ENCODE data around the gene MAN1A1.
"Not testable (repeated sequence)": the region's sequence is repeated elsewhere in the genome, so short reads cannot be mapped to it uniquely, and the experiment has no call there.

The MAN1A1 gene

DNA sequence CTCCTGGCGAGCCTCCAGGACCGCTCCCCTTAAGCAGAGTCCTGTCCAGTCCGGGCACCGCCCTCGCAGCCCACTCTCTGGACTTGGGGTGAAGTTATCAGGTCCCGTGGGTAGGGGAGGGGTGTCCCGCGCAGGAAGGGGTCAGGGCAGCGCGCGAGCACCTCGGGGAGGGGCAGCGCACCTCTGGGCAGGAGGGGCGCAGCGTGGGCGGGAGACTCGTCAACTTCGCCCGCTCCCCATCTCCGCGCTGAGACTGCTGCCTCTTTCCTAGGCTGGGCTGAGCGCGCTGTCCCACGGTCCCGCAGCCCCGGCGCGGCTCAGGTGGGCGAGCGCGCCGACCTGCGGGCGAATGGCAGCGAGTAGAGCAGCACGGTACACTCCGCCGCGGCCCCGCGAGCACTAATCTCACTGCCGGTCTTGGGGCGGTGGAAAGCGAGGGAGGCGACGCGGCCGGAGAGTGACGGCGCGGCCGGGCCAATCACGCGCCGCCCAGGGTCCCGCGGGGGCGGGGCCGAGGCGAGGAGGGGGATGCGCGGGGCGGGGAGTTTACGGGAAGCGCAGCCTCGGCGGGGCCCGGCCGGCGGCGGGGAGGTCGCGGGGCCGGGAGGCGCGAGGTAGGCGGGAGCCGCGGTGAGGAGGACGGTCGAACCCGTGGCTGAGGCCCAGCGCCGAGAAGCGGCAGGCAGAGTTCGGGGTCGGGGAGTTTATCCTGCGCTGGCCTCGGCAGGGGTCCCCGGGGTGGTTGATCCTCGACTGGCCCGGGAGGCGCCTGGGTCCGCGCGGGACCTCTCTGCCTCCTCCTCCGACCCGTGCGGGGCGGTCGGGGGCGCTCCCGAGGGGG is at the start of gene MAN1A1:
MAN1A1 (minus strand) TSS at position 401 of the 841 bp plus-strand sequence. CDS start 696 bp downstream, outside the sequence.
- DNase-seq: peak; percentile 84

DNA sequence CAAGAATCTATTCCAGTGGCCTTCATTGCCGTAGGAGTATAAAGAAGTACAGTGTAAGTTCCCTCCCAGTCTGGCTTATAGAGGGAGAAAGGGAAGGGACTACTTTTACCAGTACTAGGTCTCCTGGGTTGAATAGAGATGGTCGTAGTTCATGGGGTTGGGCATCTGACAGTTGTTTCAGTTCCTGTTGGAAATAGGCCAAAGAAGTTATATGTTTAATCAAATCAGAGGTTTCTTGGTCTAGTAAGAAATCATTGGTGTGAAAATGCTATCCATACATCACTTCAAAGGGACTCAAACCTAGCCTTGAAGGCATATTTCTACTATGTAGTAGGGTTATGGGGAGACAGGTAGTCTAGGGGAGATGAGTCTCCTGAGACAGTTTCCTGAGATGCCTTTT is 45.6 kb upstream of the MAN1A1 start:
- no peak for DNase-seq

DNA sequence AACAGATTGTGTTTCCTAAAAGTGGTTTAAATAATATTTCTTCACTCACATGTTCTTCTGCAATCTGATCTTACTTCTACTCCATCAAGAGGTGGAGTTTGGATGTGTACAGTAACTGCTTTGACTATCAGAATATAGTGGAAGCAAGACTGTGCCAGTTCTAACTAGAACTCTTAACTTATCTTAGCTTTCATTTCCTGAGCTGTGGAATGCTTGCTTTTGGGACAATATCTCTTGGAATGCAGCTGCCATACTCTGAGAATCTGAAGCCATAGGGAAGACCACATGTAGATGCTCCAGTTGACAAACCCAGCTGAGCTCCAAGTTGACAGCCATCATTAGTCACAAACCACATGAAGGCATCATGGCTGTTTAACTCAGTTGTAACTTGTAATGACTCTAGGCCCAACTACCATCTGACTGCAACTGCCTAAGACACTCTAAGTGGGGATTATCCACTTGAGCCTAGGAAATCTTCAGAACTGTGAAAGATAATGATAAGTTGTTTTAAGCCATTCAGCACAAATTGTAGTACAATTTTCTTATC is 40.8 kb upstream of the MAN1A1 start:
- no peak for DNase-seq

DNA sequence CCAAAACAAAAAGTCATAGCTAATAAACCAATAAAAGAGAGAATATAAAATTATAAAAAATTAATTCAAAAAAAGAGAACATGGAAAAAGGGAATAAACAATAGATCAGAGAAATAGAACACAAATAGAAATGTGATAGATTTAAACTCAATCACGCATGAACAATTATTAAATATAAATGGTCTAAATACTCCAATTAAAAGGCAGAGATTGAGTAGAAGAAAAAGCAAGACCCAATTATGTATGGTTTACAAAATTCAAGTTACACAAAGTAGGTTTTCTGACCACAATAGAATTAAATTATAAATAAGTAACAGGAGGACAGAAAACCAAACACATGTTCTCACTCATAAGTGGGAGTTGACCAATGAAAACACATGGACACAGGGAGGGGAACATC is 36.4 kb upstream of the MAN1A1 start:
- no peak for DNase-seq

DNA sequence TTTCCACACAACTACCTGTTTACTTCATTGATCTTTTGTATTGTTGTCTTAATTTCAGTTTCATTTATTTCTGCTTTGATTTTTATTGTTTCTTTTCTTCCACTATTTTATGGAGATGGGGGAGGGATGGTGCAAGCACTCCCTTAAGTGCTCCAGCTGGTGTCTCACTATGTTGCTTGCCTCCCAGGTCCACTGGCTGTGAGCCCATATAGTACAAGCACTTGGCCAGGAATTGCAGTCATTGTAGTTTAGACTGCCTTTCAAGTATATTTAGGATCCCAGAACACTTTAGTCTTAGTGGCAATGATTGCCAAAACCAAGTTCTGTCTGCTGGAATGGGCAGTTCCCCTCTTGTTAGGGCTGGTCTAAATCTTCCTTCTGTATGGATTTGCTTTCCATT is 34.9 kb upstream of the MAN1A1 start:
- DNase-seq: no peak

DNA sequence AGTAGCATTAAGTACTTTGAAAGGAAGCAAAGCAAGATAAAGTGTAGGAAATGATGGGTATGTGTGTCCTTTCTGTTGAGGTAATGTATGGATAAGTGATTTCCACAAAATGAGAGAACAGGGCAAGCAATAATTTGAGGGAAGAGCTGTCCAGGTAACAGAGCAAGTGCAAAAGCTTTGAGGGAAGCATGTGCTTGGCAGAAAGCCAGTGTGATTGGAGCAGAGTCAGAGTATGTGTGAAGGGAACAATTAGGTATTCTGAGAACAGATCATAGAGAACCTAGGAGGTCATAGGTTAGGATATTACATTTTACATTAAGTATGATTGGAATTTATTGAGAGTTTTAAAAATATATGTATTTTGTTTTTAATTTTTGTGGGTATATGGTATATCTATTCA is 30.2 kb upstream of the MAN1A1 start:
- no peak for DNase-seq

DNA sequence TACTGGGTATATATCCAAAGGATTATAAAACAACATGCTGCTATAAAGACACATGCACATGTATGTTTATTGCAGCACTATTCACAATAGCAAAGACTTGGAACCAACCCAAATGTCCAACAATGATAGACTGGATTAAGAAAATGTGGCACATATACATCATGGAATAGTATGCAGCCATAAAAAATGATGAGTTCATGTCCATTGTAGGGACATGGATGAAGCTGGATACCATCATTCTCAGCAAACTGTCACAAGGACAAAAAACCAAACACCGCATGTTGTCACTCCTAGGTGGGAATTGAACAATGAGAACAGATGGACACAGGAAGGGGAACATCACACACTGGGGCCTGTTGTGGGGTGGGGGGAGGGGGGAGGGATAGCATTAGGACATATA is 27.5 kb upstream of the MAN1A1 start:
- DNase-seq: not testable (repeated sequence)

DNA sequence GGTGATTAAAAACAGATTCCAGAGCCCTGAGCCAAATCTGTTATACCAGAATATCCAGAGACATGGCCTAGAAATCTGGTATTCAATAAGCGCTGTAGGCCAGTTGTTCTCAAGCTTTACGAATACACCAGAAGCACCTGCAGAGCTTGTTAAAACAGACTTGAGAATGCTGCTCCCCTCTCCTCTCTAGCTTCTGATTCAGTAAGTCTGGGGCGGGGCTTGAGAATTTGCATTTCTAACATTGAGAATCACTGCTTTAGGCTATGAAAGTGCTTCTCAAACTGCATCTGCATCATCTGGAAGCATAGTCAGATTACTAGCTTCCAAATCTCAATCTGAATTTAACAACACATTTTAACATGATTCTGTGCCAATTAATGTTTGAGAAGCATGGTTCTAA is 20.5 kb upstream of the MAN1A1 start:
- no peak for DNase-seq

DNA sequence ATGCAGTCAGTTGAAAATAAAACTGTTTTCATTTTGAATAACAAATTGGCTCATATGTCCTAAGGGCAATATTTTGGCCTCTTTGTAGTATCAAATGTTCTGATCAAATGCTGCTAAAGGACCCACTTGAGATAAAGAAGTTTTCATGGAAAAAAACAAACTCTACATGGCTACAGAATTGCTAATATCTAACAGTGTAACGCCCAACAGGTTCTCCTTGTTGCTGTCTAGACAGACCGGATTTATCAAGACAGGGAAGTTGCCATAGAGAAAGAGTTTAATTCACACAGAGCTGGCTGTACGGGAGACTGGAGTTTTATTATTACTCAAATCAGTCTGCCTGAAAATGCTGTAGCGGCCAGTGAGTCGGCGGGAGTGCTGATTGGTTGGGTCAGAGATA is 19.4 kb upstream of the MAN1A1 start:
- DNase-seq: no peak

DNA sequence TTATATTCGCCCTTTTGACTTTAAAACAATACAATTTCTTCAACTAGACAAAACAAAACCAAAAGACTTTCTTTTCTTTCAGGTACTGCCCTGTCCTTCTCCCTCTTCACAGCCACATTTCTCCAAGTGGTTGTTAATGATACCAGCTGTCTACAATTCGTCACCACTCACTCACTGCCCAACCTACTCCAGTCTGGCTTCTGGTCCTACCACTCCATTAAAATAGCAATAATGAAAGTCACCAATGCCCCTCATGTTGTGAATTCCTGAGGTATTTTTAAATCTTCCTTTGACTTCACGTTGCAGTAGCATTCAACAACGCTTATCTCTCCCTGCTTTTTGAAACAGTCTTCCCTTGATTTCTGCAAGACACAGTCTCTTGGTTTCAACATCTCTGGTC is 11.6 kb upstream of the MAN1A1 start:
- DNase-seq: no peak

DNA sequence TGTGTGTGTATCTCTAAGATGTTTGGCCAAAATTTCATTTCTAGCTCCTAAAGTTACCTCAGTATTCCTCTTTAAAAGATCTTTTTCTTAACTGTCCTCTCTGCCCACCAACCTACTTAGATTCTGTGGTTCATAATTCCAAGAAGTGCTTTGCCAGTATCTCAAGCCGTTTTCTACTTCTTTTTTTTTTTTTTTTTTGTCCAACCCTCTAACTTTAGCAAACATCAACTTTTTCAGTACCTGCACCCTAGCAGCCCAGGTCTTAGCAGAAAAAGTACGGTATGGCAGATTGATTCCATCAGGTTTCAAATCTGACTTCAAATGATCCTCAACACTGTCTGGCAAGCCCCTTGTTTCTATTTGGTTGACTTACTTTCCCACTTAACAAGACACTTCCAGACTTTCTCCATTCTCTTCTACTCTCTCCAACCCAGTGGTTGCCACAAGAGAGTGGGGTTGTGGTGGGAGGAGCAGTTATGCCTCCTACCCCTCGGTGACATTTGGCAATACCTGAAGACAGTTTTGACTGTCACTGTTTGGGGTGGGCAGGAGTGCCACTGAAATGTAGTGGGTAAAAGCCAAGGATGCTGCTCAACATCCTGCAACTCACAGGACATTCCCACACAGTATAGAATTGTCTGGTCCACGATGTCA is 10.8 kb upstream of the MAN1A1 start:
- DNase-seq: no peak

DNA sequence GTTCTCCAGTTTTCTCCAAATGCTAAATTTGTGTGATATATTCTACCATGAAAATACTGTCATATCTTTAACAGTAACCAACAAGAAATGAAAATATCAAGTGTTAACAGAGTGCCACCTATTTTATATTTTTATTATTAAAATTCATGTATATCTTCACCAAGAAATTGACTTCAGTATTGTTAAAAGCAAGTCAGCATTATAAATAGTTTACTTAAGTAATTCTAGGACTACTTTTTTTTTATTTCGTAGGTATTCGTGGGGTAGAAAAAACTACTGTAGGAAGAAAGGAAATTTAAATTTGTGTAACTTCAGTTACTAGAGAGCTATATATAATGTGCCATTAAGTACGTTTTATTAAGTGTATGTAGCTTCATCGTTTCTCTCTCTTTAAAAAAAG is 6.3 kb upstream of the MAN1A1 start:
- DNase-seq: no peak

DNA sequence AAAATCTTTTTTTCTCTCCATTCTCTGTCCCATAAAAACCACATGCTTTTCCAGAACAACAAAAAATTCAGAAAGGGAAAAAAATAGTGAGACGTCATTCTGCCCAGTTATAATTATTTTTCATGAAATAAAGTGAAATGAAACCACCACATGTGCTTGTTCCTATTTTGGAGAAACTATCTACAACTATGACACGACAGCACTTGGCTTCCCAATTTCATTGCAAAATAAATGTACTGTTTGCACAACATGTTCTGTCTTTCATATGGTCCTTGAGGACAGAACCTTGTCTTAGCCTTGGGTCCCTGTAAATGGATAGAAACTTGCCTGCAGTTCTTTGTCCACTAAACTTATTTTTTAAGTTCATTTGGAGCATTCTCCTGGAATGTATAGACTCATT is 5.6 kb upstream of the MAN1A1 start:
- DNase-seq: no peak

DNA sequence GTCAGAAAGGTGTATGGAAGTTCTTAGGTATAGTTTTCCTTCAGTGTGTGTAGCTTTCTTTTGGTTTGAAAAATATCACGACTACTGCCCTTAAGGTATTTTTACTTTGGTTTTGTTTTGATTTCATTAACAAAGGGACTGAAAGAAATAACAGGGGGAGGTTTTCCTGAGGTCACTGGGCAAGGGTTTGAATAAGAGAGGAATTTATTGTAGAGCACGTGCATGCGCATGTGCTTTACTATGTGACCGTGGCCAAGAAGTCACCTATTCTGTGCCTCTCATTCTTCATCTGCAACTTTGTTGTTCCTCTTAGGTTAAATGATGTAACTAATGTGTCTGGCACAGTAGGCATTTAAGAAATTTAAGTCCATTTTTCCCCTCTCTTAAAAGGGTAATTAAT is 4.1 kb upstream of the MAN1A1 start:
- DNase-seq: no peak

DNA sequence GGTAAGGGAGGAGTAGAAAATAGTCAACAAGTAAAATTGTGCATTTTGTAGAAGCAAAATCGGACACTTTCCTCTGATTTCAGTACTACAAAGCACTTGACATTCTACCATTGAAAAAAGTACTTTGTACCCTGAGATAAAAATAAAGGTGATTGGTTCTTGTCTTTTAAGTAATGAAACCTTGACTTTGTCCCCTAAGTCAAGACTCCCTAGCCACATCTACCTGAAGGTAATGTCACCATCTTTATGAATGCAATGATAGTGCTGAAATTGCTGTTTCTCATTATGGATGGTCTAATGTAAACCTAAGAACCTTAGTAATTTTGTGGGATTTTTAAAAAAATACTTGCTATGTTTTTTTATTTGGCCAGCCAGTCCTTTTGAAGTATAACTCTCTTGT is 2.4 kb upstream of the MAN1A1 start:
- no peak for DNase-seq

DNA sequence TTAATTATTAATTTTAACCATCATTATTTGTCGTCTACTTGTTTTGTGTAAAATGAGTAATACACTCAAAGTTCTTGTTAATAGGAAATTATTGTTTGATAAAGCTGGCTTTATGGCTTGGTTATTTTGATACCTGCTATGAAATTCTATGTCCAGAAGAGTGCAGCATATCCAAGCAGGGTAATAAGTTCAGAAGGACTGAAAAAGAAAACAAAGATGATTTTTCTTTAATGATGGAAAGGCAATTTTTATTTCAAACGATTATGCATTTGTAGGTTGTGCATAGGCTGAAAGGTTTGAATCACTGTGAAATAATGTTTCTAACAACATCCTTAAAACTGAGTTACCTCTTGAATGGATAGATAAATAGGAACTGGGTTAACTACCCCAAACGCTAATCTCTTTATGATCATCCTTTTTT is 1.4 kb upstream of the MAN1A1 start:
- DNase-seq: no peak

DNA sequence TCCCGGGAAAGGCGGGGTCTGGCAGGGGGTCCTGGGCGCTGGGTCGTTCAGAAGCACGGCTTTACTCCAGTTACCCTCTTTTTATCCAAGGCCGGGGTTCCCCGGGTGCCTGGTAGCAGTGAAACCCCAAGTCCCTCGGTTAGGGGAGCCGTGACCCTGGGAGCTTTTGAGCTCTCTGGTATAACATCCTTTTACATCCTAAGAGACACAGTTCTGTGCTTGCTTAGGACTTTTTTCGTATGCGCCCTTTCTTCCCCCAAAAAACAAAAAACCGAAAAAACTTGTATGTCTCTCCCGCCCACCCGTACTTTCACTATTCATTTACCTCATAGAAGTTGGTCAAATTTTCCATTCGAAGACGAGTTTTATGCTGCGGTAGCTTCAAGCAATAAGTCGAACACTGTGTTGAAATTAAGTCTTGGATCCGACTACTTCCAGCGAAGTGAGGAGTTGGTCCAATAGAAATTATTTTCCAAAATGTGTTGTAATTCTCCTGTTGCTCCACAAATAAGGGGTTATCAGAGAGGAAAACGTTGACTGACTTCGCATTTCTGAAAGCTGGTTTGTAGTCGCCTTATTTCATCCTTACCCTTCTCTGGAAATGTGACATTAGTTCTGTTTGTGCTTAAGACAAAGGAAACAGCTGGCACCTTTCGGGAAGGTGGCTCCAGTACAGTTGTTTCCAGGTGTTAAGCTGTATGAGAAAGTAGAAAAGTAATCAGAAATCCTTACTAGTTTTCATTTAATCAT is 816 bp upstream of the MAN1A1 start:
- DNase-seq: peak; percentile 26

DNA sequence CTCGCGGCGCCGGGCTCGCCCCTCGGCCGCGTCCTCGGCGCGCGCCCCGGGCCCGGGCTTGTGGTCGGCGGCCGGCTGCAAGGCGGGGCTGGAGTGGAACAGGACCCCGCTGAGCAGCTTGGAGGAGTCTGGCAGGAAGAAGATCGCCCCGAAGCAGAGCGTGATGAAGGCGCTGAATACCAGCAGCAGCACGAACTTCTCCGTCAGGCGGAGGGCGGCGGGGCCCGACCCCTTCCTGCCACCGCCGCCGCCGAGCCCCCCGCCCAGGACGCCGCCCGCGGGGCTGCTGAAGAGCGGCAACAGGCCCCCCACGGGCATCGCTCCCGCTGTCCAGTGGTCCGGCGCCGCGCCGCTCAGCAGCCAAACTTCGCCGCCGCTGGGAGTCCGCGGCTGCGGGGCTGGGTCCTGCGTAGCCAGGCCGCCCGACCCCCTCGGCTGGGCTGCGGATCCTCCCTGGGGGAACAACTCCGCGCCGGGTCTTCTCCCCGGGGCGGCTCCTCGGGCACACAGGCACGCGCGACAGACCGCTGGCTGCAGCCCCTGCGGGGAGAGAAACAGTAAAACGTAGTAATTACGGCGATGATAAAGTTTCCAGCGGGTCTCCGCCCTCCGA is 707 bp downstream of the MAN1A1 start:
- DNase-seq: peak; percentile 16

DNA sequence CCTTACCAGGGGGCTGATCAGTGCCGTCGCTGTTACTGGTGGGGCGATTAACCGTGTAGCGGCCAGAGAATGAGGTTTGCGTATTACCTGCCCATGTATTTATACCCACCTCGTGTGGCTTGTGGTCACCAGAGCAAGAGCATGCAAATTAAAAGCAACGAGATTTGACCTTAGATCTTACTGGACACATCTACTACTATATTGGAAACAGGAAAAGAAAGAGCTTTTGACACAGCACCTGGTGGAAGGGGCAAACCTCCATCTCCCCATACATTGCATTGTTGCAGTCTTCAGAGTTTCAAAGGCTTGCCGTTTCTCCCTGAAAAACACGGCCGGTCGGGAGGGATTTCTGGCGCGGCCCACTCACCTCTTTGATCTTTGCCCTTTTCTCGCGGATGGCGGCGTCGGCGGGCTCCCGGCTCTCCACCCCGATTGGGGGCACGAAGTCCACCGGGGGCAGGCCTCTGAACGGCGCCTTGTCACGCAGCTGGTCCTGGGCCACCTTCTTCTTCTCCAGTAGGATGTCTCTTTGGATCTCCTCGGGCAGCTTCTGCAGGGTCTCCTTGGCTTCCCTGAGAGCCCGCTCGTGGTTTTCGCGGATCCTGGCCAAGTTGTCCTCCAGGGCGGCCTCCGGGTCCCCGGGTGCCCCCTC is 1.3 kb downstream of the MAN1A1 start:
- DNase-seq: peak; percentile 23

DNA sequence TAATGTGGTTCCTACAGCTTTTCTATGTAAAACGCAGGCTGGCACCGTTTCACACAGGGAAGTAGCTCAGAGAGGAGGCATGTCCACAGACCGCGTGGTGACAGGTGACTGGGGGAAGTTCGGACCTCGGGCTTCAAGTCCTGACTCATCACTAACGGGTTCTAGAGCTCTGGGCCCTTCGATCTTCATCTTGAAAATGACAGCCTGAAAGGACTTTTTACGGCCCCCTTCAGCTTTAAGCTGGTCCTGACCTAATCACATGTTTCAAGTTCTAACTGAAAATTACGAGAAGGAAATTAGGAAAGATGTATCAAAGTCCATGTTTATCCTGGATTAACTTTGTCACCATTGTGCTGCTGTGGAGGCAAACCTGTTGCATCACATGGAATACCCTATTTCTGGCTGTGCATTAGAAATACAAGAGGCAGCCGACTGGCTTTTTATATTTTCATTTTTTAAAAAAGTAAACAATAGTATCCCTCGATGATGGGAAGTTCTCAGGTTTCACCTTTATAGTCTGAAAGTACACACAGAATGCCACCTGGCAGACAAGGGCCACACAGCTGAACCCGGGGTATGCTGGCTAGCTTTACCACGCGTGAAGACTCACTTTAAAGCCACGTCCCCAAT is 2.0 kb downstream of the MAN1A1 start:
- no peak for DNase-seq

DNA sequence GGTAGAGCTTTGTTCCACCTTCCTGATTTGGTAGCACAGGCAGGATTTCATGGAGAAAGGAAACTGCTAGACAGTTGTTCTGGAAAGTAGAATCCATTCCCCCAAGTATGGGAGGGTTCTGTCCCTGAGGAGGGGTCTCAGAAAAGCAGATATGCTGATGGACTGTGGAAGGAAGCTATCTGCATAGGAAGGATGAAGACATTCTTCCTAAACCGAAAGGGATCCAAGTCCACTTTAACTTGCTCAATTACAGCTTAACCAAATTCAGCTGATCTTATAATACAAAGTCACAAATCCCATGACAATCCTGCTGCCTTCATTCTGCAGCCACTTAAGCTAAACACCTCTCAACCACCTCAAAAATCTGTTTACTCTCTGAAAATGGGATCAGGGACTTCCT is 2.6 kb downstream of the MAN1A1 start:
- DNase-seq: no peak

DNA sequence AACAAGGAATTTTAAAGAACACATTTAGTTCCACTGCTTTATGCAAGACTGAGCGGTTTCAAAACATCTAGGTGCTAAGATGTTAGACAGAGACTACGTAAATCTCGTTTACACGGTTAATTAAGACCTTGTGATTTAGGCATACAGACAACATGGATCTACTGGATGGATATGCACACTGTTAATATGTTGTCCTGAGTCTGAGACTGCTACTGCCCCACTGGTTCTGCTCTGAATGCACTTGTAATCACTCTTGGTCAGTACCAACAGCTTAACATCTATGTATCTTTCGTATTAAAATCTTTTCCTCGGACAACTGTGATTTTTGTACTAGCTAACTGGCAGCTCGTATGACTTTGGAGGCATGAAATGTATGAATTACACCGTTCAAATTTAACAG is 3.1 kb downstream of the MAN1A1 start:
- no peak for DNase-seq
